GM19240 (cell line): ENCODE results near the gene CCDC171.
A peak's percentile ranks its signal among the peaks of the same experiment; 100 is the strongest.
"Not testable (repeated sequence)": the region's sequence is repeated elsewhere in the genome, so short reads cannot be mapped to it uniquely, and the experiment has no call there.

Source experiments
- DNase-seq: peaks from one replicate; pipeline ENCODE4 v3.0.0; 2011; ENCODE audit warnings: low spot score; ENCODE audit not compliant: insufficient read length

The CCDC171 gene

DNA sequence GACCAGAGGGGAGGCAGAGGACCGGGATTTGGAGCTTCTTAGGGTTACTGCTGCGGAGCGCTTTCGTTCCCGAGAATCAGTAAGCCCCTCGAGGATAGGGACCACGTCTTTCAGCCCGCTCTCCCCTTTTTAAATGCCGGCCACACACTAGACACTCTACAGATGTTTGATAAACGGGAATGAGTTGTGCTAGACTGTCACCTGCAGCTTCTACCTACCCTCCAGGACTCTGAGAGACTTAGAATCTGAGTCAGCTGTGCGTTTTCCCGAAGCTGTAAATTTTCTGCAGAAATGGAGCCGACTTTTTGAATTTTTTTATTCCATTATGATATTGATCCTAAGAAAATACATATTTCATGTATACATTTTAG, 670 bp downstream of the CCDC171 start:
- DNase-seq, result no peak

DNA sequence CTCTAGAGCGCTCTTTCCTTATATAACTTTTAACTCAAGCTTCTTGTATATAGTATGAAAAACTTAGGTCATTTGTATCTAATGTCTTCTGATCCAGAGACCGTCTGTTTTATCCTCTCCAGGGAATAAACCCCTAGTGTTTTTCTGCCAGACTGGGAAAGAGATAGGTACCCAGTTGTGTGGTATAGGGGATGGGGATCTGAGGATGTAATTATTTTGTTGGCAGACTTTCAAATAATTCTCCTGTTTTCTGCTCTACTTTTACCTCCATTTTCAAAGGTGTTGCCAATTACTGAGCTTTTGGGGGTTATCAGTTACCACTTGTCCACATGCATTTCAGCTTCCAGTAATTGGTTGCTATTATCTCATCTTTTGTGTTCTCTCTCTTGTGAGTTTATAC, 17.9 kb downstream of the CCDC171 start:
- DNase-seq, result no peak

DNA sequence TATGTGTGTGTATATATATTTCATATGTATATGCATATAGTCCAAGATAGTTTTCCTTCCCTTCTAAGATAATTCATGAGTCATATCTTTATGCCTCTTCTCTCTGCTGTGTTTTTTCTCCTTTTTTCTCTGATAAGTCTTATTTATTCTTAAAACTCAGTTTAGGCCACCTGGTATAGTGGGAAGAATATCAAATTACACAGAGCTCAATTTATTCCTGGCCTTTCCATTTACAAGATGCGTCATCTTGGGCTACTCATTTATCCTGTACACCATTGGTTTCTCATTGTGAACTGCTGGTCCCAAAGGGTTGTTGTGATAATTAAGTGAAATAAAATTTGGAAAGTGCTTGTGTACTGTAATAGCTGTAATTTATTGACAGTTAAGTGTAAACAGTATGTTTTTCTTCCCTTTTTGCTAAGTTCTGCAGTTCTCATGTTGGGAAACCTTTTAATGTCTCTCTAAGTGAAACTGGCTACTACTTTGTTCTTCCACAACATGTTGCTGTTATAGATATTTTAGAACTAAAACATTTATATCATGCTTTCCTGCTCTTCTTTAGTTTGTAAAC, 19.4 kb downstream of the CCDC171 start:
- no peak for DNase-seq

DNA sequence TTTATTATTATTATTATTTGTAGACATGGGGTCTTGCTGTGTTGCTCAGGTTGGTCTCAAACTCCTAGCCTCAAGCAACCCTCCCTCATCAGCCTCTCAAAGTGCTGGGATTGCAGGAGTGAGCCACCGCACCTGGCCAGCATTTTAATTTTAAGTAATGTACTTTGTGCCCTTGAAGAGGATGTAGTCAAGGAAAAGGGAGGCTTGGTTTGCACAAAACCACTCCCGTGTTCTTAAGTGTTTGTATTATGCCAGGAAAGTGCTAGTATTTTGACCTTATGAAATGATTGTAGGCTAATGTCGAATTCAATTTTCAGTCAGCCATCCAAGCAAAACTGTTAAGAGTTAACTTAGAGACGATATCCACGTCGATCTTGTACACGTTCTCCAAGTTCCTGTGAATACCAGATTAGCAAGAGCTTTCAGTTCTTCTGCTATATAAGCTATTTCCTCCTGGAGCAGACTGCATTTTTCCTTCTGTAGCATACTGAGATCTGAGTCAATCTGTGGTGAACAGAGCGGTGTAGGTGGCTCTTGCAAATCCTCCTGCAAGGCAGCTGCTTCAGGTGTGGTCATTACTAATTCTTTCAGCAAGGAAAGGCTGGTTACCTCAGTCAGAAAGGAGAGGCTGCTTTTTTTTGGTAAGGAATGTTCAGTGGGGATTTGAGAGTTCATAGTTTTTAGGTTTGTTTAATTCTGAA, 23.7 kb downstream of the CCDC171 start:
- no peak for DNase-seq

DNA sequence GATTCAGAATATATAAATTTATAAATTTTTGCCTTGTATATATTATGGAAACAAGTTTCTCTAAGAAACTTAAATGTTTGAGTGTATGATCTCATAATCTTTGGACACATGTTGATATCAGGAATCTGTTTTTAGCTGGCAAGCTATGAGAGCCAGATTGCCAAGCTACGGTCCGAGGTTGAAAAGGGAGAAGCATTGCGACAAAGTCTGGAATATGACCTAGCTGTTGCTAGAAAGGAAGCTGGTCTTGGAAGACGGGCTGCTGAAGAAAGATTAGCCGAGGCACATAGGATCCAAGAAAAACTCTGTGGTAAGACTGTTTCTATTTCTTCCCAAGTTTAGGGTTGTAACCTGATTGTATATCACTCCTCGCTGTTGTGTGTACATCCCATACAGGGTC, 25.9 kb downstream of the CCDC171 start:
- no peak for DNase-seq

DNA sequence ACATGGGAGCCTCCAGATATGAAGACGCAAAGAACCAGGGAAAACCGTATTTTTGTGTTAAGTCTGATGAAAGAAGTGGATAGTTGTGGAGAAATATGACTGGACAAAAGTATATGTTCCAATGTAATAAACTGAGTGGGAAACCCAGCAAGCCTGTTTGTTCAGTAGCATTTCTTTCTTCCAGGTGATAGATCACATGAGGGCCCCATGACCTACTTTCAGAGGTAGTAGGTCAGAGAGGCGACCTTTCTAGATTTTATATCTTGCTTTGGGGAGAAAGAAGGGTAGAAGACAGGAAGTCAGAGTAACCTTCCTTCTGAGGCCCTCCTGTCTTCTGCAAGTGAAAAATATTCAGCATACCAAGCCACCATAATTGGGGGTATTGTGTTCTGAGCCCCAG, 31.5 kb downstream of the CCDC171 start:
- no peak for DNase-seq

DNA sequence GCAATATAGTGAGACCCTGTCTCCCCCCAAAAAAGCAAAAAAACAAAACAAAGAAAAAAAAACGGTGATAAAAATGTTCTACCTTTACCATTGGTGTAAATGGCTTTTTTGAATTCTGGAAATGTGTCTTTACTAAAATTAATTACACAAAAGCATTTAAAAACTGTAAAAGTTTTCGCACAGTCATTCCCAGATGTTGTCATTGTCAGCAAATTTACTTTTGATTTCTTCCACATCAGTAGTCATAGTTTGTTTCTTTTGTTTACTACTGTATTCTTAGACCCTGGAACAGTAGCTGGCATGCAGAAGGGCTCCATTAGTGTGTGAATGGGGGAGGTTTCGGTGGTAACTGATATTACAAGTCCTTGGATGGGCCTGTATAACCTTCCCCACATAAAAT, 39.5 kb downstream of the CCDC171 start:
- no peak for DNase-seq

DNA sequence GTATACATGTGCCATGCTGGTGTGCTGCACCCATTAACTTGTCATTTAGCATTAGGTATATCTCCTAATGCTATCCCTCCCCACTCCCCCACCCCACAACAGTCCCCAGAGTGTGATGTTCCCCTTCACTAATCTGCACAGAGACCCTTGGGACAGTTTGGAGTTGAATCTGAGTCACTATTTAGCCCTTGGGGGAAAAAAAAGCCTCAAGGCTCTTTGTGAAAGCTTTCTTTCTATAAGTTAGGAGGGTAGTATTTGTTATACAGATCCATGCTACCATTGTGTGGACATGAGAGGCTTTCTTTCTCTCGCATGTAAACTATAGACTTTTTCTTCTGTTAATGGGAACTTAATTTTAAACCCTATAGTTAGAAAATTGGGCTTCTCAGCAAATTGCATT, 40.1 kb downstream of the CCDC171 start:
- DNase-seq, result not testable (repeated sequence)

DNA sequence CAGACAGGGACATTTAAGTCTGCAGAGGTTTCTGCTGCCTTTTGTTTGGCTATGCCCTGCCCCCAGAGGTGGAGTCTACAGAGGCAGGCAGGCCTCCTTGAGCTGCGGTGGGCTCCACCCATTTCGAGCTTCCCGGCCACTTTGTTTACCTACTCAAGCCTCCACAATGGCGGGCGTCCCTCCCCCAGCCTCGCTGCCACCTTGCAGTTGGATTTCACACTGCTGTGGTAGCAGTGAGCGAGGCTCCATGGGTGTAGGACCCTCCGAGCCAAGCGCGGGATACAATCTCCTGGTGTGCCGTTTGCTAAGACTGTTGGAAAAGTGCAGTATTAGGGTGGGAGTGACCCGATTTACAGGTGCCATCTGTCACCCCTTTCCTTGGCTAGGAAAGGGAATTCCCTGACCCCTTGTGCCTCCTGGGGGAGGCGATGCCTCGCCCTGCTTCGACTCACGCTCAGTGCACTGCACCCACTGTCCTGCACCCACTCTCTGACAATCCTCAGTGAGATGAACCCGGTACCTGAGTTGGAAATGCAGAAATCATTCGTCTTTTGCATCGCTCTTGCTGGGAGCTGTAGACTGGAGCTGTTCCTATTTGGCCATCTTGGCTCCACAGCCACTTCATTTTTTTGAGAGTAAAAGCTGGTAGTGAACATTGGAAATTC, 48.0 kb downstream of the CCDC171 start:
- DNase-seq, result not testable (repeated sequence)

DNA sequence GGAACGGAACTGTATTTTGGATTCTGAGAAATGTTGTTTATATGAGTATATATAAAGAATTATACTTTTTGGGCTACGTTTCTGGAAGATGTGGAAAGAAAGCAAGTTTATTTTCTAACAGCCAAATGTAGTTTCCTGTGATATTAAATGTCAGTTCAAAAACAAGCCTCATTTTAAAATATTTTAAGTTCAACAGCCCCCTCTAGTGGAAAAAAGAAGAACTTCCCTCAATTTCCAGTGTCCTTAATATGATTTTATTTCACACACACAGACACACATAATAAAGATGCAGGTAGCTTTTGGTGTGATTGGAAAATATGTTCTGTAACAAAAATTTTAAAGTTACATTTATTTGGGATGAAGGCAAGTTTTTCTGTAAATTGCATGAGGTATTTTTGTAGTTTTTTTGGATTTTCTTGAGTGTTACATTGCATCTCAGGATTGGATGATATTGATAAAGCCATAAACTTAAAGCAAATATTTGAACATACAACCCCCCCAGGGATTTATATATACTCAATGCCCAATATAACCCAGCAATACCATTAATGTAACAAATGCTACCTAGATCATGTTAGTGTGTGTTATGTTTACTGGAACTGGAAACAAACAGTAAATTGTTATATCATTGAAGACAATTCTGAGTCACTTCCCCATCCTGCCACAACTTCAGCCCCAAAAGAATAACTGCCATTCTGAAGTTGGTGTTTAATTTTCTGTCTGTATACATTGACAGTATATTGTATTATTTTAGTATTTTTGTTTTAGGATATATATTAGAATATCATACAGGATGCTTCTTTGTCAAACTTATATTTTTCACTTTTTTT, 54.0 kb downstream of the CCDC171 start:
- peak; percentile 13 for DNase-seq

DNA sequence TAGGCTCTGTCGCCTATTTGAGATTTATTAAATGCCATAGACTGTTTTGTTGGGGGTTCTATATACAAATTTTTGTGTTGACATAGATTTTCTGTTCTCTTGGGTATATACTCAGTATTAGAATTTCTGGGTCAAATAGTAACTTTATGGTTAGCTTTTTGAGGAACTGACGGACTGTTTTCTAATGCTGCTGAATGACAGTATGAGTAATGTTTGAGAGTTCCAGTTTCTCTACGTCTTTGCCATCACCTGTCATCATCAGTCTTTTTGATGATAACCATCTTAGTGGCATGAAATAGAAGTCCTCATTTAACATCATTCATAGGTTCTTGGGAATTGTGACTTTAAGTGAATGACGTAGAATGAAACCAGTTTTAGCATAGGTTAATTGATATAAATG, 60.1 kb downstream of the CCDC171 start:
- DNase-seq, result no peak

DNA sequence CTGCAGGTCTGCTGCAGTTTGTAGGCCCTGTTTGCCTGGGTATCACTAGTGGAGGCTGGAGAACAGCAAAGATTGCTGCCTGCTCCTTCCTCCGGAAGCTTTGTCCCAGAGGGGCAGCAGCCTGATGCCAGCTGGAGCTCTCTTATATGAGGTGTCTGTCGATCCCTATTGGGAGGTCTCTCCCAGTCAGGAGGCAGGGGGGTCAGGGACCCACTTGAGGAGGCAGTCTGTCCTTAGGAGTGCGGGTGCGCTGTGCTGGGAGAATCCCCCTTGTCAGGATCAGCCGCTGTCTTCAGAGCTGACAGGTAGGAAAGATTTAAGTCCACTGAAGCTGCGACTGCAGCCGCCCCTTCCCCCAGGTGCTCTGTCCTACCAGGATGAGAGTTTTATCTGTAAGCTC, 64.9 kb downstream of the CCDC171 start:
- DNase-seq, result no peak

DNA sequence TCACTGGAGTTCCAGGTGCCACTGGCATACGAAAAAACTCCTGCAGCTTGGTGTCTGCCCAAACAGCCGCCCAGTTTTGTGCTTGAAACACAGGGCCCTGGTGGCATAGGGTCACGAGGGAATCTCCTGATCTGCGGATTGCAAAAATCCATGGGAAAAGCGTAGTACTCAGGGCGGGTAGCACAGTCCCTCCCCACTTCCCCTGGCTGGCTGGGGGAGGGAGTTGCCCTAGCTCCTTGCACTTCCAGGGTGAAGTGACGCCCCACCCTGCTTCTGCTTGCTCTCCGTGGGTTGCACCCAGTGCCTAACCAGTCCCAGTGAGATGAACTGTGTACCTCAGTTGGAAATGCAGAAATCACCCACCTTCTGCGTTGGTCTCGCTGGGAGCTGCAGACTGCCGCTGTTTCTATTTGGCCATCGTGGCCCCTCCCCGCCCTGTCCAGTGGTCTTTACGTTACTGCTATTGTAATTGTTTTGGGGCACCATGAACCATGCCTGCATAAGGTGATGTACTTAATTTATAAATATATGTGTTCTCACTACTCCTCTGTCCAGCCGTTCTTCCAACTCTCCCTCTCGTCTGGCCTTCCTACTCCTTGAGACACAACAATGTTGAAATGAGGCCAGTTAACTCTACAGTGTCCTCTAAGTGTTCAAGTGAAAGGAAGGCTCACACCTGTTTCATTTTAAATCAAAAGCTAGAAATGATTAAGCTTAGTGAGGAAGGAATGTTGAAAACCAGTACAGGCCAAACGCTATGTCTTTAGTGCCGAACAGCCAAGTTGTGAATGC, 65.9 kb downstream of the CCDC171 start:
- DNase-seq, result no peak

DNA sequence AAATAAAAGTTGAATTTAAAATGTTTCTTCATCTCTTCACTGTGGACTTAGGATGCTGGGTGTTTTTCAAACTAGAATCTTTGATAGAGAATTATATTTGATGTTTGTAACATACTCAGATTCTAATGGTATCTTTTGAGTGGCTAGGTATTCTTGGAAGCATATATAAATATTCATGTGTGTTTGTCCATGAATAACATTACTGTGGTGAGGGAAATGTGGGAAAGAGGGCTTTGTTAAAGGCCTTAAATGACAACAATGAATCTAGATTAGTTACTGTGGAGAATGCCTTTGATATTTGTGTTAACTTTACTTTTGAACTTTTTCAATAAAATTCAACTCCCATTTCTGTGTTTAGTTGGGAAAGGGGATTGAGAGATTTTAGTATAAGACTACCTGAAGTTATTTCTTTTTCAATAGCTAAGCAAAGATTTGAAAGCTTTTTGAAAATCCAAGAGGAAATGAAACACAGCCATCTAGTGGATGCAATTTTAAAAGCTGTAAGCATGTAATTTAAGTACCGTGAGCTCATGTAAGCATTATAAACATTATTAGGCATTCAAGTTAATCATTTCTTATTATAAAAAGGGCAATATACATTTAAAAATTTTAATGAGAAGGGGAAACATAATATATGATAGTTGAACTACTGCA, 69.6 kb downstream of the CCDC171 start:
- no peak for DNase-seq

DNA sequence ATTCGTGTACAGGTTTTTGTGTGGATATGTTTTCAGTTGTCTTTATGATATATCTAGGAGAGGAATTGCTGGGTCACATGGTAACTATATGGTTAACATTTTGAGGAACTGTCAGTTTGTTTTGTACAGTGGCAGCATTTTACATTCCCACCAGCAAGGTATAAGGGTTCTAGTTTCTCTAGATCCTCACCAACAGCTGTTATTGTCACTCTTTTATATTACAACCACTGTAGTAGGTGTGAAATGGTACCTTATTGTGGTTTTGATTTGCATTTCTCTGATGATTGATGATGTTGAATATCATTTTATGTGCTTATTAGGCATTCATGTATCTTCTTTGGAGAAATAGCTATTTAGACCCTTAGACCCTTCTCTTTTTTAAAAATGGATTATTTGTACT, 82.9 kb downstream of the CCDC171 start:
- no peak for DNase-seq

DNA sequence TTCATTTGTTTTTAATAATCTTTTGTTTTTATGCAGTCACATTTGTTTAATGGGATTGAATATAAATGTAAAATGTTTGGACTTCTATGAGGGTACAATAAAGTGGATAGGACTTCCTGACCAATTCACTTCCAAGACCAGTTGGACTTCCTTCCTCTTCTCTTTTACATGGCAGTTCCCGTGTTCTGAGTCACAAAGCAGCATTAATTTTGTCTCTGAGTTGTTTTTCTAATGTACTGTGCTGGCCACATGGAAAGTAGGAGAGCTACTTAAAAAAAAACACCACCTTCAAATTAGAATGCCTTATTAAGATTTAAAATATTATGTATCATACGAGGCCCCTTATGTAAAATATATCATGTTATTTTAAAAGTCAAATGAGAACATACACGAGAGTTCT, 87.3 kb downstream of the CCDC171 start:
- DNase-seq, result no peak

DNA sequence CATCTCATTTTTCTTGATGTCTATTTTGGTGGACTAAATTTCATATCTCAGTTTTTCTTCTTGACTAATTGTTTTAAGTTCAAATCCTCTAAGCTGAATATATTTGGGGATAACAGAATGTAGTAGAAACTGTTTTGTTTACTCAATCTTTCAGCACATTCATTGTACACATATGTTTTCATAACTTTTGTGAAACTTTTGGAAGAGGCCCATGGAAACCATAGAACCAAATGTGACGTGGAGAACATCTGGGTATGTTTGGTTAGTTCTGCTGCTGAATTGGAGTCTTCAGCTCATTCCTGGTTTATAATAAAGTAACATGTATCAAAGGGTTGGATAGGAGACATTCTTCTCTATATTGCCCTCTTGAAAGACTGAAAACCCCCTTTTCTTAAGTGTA, 88.4 kb downstream of the CCDC171 start:
- DNase-seq, result no peak

DNA sequence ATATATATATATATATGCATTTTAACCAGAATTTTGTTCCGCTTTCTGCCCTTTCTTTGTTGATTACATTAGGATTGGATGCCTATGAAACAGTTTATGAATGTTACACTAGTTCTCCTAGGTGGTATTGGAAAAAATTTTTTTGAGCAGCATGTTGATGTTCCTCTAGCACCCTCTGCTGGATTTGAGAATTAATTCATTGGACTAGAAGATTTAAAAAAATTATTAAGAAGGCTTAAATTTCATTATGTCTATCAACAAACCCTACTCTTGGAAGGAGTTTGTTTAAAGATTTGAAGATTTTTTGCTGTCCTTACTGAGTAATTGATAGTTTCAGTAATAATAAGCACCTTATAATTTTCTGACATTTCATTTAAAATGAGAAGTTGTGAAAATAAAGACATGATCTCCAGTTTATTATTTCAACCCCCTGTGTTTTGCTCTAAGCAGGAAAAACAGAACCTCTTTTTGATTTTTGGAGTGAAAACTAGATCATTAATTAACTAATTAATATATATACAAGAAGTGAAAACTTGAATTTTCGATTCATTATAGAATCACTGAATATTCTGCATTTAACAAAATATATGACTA, 89.6 kb downstream of the CCDC171 start:
- DNase-seq, result no peak

DNA sequence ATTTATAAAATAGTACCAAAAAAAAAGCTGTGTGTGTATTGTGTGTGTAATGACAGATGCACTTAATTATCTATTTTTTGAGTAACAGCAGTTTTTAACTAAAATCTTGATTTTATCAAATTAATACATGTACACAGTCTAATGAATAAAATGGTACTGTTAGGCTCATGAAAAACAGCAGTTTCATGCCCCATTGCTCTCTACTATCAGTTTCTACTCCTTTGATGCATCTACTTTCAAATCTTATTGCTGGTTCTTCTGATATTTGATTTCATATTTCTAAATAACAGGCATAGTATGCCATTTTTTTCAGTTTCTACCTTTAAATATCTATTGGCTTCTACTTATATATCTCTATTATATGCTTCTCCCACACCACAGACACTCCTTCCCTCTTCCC, 117.4 kb downstream of the CCDC171 start:
- DNase-seq, result no peak

DNA sequence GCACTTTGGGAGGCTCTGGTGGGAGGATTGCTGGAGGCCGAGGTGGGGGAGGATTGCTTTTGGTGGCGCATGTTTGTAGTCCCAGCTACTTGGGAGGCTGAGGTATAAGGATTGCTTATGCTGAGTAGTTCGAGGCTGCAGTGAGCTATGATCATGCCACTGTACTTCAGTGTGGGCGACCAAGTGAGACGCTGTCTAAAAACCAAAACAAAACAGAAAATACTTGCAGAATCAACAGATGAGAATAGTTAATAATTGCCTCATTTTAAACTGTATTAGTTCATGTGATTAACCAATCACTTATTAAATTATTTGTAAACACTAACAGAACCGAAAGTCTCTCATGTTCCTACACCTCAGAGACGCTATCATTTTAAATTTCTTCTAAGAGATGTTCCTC, 118.1 kb downstream of the CCDC171 start:
- DNase-seq, result no peak
